ENCODE measurements around the gene OLIG3.

Gene OLIG3

DNA sequence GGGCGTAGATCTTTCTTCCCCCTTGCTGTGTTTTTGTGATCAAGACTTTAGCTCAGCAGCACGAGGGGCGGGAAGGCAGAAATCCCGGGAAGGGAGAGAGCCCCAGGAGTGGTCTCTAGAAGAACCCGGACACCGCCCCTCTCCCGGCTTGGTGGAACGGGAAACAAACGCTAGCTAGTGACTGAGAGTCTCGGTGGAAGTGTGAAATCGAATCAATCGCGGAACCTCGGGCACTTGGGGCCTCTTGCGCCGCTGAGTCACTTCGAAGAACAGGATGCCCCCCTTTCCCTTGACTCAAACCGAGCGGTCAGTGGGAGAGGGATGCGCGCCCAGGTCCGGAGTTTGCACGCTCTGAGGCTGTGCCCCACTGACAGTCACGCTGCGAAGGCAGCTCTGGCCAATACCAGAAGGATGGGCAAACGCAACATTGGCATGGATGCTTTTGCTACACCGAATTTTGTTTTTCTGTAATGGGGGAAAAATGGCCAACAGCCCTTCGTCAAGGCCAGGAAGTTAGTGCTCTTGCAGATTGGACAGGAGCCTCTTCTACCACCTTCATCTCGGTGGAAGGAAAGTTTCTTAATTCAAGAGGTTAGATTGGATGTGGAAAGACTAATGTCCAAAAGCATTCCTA is 1.6 kb upstream of the OLIG3 start:
- no peak for DNase-seq

DNA sequence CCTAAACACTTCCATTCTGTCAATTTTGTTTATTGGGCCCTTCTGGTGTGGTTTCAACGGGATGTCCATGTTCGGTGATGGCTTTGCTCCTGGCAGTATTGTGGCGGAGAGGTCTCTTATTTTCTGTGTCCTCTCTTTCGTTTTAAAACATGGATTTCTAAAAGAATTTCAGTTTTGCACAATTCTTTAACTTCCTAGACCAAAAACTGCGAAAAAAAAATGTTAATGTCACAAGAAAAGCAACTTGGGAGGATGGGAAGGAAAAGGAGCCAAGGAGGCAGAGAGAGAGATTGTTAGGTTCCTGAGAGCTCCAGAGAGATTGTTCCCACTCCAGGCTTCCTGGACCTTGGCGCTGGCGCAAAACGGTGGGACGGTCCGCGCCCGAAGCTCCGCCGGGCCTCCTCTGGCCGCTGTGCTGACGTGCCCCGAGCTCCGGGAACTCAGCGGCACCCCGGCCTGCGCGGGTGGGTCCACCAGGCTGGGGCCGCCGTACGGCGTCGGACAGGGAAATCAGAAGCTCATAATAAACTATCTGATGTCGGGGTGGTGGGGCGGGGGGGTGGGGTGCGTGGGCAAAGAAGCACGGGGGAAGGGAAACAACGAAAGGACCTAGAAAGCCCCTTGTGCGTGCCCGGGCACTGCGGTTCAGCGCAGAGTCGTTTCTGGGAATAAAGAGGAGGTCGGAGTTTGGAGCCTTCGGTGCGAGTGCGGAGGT is 951 bp upstream of the OLIG3 start:
- no peak for DNase-seq

DNA sequence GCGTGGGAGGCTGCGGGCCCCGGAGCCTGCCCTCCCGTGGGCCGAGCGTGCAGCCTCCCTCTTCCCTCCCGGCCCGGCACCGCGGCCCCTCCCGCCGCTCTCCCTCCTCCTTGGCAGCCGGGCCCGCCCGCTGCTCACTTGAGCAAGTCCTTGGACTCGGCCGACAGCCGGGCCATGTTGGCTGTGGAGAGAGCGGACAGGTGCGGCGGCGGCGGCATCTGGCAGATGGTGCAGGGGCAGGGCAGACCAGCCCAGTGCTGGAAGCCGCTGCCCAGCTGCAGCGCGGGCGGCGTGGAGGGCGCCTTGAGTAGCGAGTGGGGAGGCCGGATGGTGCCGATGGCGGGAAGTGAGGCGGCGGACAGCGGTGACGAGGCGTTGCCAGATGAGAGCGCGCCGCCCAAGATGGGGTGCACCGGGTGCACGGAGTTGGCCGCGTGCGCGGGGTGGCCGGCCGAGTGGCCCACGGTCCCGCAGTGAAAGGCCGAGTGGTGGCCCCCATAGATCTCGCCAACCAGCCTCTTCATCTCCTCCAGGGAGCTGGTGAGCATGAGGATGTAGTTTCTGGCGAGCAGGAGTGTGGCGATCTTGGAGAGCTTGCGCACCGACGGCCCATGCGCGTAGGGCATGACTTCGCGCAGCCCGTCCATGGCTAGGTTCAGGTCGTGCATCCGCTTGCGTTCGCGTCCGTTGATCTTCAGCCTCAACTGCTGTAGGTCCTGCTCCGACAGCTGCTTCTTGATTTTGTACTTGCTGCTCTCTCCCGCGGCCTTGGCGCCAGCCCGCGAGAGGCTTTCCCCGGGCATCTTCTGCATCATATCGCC is 766 bp downstream of the OLIG3 start:
- no peak for DNase-seq

DNA sequence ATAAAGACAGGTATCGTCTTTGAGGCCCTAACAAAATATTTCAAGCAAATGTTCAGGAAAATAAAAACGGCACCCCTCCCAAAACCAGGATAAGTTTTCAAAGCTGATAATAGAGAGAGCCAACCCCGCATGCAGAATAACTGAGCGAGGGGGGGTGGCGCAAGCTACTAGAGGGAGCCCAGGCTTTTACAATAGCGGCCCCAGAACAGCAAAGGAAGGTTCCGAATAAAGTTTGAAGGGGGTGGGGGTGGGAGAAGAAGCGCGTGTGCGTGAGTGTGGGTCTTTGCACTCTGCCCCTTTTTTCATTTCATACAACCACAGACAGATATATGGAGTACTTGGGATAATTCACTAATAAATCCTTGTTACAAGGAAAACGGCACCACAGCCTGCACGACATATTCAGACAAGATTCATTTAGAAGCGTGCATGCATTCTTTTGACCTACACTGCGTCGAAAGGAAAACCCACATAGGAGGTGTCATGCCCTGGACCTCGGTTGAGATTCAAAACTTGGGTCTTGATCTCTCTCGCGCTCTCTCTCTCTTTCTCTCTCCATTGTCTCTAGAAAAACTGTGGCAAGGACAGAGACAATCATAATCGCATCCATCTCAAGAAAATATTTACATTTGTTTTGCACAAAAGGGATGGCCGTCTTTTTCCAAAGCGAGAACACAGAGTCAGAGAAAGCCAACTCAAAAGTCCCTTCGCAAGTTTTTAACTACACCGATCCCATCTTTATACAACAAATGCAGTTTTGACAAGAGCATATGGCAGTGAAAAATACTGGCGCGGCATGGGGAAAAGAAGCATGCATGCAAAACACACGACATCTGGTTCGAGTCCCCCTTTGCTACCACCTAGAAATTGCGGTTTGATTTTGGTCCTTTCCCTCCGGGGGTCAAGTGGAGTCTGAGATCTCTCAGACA is 1.6 kb downstream of the OLIG3 start:
- DNase-seq: no peak

DNA sequence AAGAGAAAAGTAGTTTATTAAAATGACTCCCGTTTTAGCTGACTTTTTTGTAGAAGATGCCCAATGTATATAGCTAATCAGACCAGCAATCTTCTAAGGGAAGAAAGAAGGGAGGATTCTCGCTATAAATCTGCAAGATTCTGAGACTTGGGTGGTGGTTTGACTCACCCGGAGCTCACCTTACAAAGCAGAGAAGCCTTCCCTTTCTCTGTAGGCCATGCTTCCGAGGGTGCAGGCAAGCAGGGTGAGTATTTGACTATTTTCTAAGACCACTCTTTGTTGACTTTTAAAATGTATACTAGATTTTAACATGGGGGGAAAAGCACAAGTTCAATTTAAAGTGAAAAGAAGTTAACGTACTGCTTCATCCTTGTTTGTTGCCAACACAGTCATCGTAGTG is 2.7 kb downstream of the OLIG3 start:
- DNase-seq: no peak

DNA sequence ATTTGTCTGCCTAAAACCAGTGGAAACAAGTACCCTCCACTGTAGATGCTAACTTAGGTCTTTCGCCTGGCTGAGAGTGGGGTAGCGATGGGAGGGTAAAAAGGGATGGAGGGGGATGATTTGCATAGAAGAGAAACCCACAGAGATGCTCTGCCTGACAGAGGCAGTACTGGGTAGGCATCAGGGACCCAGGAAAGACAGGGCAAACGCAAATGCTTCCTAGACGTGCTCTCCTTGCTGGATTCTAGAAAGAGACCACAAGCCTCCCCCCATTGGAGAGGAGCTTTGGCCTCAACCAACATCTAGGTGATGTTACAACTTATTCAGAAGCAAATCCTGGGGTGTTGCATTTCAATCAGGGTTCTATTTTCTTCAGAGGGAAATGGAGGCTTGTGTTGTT is 3.2 kb downstream of the OLIG3 start:
- DNase-seq: no peak

DNA sequence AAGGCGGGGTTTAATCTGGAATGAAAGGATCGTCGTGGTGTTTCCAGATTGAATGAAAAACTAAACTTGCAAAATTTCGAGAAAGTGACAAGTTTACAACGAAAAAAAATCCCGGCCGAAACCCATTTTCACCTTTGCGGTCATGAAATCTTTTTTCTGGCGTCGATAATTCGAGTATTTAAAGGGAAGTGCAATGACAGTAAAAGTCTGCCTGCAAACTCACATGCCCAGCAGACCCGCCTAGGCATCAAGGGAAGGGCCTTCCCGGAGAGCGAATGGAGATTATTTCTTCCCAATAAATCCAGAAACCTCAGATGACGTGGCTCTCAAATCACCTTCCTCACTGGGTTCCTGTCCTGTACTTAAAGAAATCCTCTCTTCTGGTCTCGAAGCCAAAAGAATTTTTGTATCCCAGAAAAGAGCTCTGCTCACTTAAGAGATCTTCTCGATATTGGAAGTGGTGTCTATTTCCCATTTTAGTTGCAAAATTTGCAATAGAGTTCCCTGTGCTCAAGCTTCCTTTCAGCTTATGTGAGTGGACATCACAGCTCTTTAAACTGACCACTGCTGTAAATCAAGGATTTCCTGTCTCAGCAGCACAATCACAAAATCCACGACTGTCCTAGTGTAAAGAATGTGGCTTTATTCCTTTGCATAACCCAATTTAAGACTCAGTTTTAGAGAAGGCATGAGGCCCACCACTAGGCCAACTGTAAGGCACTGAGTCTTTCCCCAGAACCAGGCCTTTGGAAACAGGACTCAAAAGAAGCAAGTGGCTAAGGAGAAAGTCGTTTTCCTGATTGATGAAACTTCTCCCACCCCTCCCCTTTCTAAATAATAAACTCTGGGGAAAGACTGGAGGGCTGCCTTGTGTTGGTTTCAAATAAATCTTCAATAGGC is 3.9 kb downstream of the OLIG3 start:
- DNase-seq: no peak

DNA sequence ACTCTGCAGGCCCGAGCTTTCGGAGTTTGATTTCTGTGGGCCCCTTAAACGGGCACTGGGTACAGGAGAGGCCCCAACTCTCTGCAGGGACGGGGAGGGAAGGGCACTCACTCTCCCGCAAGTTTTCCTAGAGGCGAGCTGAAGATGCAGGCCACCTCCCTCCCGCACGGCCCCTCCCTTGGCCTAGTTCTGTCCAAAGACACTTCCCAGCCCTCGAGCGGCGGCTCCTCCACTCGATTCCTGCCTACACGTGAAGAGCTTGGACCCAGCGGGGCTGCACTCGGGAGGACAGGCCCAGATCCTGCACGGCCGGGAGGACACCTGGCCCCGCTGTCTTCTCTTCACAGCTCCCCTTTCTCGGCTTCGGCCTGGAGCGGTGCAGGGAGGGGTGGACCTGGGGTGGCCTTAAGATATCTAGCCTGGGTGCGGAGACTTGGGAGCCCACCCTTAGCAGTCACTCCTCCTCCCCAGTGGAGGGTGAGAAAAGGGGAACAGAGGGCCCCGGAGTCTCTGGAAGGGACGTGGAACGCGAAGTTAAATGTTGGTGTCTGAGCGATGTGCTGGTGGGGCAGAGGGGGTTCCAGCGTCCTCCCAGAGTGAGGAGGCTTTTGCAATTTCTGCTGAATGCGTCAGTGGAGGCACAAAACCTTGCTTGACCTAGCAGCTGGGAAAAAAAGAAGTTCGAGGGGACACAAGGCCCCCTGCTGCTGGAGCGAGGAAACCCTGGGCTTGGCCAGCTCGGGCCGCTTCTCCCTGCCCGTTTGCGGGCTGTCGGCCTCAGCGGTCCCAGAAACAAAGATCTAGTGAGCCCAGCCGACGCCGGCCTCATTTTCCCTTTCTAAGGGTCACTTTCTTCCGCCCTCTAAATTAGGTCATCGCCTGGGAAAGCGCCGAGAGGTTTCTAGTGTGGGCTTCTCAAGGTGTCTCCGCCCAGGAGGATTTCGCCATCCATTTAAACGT is 4.9 kb downstream of the OLIG3 start:
- DNase-seq: no peak

DNA sequence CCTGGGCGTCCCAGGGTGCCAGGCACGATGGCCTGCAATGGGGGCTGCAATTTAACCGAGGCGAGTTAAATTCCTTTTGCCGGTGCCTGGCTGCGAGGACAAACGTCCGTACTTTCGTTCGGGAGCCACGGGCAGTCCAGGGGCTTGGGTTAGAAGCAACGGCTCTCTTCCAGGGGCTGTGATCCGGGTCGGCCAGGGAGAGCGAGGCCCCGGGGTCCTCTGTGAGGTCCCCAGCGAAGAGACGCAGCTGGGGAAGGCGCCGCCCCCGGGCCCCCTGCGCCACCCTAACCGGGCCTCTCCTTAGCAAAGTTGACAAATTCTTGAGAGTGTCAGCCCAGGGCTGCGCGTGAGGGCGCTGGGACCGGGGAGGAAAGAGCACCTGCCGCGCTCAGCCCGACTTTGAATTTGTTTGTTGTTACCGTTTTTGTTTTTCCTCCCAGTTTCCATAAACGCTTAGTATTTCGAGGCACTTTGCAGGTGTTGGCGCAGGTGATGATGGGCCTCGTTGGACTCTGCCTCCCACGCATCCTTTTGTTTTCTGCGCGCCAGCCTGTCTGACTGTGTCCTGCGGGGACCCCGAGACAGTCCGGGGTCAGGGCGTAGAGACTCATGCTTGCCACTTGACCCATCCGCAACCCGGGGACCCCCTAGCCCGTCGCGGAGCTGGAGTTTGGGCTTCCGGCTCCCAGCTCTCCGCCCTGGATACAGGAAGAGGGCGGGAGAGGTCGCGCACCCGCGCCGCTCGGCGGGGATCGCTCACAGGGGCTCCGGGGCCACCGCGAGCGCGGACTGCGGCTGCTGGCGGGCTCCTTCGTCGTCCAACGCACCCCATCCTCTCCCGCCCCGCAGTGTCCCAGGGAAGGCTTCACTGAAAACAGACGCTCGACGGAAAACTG is 5.8 kb downstream of the OLIG3 start:
- DNase-seq: no peak

DNA sequence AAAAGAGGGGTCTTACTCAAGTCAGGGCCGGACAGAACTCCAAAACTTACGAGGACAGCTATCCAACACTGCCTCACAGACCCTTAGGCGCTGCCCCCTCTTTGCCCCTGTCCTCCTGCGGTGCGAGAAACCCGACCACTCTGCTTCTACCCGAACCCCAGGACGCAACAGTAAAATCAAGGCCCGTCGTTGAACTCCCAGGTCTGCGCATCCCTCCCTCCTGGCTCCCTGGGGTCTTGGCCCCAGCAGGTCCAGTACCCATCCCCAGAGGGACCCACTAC is 6.4 kb downstream of the OLIG3 start:
- no peak for DNase-seq

DNA sequence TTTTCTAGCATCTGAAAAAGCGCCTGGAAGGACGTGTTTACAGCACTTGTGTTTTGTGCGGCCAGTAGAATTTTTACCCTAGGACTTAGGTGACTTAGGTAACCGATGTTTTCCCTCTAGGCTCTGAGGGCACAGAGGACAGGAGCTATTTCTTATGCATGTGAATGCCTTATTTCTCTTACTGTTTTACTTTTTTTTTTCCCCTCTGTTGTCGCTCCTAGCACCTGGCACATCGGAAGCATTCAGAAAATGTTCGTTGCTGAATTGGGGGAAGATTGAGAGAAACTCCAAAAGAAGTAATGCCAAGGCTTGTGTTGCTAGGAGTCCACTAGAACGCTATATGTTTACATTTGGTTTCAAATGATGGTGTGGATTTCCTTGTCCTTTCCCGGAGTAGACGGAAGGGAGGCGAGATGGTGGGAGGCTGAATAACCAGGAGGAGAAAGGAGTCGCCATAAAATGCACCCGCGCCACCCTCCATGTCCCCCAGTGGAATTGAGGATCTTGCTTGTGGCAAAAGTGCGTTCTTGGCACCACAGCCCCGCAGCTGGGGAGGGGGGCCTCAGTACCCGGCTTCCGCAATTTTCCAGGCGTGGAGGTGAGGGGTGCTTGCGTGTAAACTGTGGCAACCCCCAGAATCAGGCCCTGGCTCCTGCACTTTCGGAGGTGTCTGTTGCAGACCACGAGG is 6.9 kb downstream of the OLIG3 start:
- DNase-seq: no peak

DNA sequence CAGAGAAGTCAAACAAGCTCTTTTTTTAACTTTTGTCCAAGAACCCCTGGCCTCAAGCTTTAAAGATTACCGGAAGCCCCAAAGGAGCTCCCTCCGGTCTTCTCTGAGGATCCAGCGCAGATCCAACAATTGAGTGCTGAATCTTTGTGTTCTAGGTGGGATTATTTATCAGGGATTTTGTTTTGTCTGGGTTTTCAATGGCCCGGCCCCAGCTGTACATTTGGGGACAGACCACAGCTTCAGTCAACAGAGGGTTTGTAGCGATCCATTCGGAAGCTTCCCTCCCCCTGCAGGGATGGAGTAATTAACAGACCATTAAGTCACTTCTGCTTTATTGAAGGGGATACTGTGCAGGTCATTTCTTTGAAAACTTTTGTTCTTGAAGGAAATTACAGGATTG is 7.8 kb downstream of the OLIG3 start:
- no peak for DNase-seq

DNA sequence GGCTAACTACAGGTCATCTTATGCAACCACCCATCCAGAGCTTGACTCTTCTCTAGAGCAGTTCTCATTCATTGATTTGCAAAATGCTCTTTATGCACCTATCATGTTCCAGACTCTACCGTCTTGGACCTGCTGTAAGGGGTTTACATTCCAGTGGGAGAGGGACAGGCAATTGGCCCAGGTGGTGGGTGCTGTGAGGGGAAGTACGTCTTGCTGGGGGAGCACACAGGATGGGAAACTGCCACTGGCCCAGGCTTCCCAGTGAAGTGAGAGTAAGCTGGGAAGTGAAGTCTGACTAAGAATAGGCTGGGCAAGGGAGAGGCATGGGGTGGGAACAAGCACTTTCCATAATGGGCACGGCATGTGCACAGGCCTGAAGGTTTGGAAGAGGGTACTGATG is 13.8 kb downstream of the OLIG3 start:
- no peak for DNase-seq

DNA sequence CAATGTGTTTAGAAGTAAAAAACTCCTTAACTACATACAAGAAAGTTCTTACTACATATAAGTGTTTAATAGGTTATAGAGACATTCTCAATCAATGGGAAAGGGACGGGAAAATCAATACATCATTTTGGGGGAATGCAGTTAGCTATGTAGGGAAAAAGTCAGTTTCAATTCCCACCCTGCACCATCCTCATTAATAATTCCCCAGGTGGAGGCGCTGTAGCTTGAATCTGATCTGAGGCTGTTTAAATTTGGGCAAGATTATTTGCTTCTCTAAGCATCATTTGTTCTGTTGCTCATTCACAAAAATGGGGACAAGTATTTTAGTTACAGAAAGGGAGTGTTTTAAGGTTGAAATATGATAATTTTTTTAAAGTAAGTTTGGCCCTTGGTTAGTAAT is 19.1 kb downstream of the OLIG3 start:
- no peak for DNase-seq

DNA sequence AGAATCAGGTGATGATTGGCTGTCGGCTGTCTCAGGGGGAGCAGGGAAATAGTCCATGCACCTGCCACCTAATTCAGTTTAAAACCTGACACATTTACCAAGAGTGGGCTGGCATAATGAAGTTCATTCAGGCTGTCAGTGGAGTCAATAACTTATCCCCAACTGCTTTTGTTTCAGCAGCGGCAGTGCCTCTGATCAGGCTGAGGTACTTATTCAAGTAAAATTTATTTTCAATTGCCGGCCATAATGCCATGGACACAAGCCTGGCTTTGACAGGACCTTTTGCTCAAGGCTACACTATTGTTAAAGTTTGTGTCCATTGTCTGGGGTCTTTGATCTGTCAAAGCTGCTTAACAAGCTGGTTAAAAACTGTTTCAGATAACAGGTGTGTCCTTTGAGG is 20.6 kb downstream of the OLIG3 start:
- DNase-seq: no peak

DNA sequence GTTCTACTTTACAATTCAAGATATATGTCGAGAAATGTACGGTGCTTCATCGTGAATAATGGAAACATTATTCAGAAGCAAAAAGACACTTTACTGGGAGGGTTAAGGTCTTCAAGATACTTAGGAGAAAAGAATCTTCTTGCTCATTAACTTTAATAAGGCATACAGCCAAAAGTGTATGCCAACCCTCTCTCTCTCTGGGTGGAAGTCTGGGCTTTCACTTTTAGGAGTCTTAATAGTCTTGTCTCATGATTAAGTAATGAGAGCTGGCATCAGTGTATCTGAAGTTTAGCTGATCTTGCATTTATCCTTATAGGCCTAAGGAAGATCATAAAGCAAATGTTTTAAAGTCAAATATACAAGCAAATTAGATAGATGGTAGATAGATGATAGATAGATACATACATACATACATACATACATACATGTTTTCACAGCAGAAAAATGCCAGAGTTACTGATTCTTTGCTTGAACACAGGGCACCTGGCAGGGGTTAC is 21.5 kb downstream of the OLIG3 start:
- DNase-seq: no peak

DNA sequence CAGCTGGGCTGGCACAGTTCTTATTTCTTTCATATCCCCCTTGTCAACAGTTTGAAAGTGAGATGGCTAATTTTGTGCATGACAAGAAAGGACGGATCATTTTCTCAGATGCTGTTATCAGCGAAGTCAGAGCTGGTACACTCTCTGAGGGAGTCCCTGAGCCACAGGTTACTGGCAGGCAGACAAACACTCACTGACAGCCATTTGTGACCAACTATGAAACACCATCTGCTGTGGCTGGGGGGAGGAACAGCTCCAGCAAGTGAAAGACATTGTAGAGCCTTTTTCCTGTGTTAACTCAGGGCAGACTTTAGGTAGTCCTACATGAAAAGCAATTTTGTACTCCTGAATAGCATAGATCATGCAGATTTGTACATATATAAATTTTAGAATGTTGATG is 22.2 kb downstream of the OLIG3 start:
- no peak for DNase-seq

DNA sequence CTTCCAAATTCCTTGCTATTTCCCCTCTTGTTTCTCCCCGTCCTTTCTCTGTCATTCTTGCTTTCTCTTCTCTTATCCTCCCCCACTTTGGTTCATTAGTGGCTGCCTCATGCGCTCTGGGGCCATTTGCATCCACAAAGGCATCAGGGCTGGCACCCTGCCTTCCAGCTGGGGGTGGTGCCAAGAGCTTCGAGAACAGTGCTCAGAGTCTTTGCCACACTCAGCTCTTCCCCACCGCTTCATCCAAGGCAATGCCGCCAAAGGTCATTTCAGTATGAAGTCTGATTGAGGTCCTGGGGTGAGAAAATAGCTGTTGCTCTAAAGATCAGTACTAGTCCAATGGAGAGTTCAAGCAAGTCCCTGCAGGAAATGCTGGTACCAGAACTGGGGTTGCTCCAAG is 22.7 kb downstream of the OLIG3 start:
- no peak for DNase-seq

DNA sequence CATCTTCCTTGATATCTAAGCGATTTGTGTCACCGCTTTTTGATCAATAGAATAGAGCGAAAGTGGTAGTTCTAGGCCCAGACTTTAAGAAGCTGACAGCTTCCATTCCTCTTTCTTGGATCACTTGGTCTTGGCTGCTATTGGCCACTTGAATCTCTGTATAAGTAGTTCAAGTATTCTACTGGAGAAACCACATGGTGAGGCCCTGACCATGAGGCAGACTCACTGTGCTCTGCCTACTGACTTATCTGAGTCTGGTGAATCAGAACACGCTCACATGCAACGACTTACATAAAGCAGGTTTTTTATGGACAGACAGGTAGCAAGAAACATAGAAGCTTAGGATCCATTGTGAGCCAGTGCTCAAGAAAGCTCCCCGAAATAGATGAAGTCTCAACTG is 27.0 kb downstream of the OLIG3 start:
- DNase-seq: no peak

All from bone marrow (tissue), 2 donors.